Neural progenitor cell (in vitro differentiated cells): ENCODE measurements around the gene GALNT18.

Source experiments
- EZH2phosphoT487 ChIP-seq: fragments of 200-600 bp; sonication (generic); IDR thresholded peaks from 2 replicates; pipeline ENCODE4 v1.6.1; 2017; ENCODE audit warnings: antibody characterized with exemption
- TF ChIP-seq, protein P1 (sequence below): fragments of 200-600 bp; sonication (generic); IDR thresholded peaks from 2 replicates; pipeline ENCODE4 v1.5.1; 2017; ENCODE audit warnings: antibody characterized with exemption, mild to moderate bottlenecking

DNA sequence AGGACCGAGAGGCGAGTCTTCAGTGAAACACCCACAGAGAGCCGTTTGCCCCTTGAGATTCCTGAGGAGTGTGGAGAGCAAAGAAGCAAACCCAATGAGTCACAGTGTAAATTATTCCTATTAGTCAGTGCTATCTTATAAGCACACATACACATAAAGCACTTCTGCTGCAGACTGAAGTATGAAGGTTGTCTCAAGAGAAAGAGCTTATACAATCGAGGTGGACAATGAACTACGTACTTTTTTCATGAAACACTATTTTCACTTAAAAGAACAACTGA, 37.3 kb downstream of the GALNT18 start:
- TF ChIP-seq, protein P1, sequence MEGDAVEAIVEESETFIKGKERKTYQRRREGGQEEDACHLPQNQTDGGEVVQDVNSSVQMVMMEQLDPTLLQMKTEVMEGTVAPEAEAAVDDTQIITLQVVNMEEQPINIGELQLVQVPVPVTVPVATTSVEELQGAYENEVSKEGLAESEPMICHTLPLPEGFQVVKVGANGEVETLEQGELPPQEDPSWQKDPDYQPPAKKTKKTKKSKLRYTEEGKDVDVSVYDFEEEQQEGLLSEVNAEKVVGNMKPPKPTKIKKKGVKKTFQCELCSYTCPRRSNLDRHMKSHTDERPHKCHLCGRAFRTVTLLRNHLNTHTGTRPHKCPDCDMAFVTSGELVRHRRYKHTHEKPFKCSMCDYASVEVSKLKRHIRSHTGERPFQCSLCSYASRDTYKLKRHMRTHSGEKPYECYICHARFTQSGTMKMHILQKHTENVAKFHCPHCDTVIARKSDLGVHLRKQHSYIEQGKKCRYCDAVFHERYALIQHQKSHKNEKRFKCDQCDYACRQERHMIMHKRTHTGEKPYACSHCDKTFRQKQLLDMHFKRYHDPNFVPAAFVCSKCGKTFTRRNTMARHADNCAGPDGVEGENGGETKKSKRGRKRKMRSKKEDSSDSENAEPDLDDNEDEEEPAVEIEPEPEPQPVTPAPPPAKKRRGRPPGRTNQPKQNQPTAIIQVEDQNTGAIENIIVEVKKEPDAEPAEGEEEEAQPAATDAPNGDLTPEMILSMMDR, result no peak
- no peak for TF ChIP-seq EZH2phosphoT487
